Ishikawa (cell line): ENCODE results near the gene PIK3AP1.

Experiments used
- CEBPB ChIP-seq: IDR thresholded peaks from 2 replicates; pipeline ENCODE4 v1.6.1; 2012
- CREB1 ChIP-seq: IDR thresholded peaks from 2 replicates; pipeline ENCODE4 v1.6.1; 2012; ENCODE audit warnings: low read depth
- EGR1 ChIP-seq: IDR thresholded peaks from 2 replicates; pipeline ENCODE4 v1.6.1; 2012
- EP300 ChIP-seq: IDR thresholded peaks from 2 replicates; pipeline ENCODE4 v1.6.1; 2012; ENCODE audit warnings: borderline replicate concordance
- FOXM1 ChIP-seq: IDR thresholded peaks from 2 replicates; pipeline ENCODE4 v1.6.1; 2012; ENCODE audit warnings: low read depth, borderline replicate concordance
- NFIC ChIP-seq: IDR thresholded peaks from 2 replicates; pipeline ENCODE4 v1.6.1; 2012
- RAD21 ChIP-seq: IDR thresholded peaks from 2 replicates; pipeline ENCODE4 v1.6.1; 2012; ENCODE audit warnings: low read depth
- TAF1 ChIP-seq: IDR thresholded peaks from 2 replicates; pipeline ENCODE4 v1.6.1; 2012; ENCODE audit warnings: low read depth, mild to moderate bottlenecking
- TCF12 ChIP-seq: IDR thresholded peaks from 2 replicates; pipeline ENCODE4 v1.6.1; 2012; ENCODE audit warnings: low read depth
- TEAD4 ChIP-seq: IDR thresholded peaks from 2 replicates; pipeline ENCODE4 v1.6.1; 2012
- YY1 ChIP-seq: IDR thresholded peaks from 2 replicates; pipeline ENCODE4 v1.6.1; 2012; ENCODE audit warnings: low read depth
- ZBTB7A ChIP-seq: IDR thresholded peaks from 2 replicates; pipeline ENCODE4 v1.6.1; 2012; ENCODE audit warnings: low read depth
- TF ChIP-seq, protein P1 (sequence below): IDR thresholded peaks from 2 replicates; pipeline ENCODE4 v1.6.1; 2012
- TF ChIP-seq, protein P2 (sequence below): IDR thresholded peaks from 2 replicates; pipeline ENCODE4 v1.6.1; 2012
- TF ChIP-seq, protein P3 (sequence below): IDR thresholded peaks from 2 replicates; pipeline ENCODE4 v1.6.1; 2012; ENCODE audit warnings: low read depth, mild to moderate bottlenecking

PIK3AP1 gene

DNA sequence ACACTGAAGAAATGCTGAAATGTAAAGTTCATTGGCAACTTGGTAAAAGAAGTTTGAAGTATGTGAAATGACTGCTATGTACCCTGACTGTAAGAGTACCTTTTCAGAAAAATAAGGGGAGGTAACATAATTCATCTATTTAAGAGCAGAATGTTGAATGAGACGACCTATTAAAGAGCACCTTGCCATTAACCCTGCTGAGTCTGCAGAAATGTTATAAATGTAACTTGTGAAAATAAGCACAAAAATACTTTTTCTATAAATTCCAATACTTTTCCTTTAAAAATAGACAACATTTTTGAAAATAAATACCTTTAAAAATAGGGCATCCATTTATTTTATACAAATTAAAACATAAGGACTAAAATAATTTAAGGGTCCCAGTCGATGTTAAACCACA is 141.2 kb downstream of the PIK3AP1 start:
- TF ChIP-seq CREB1 (no peak), EGR1 (no peak), FOXM1 (no peak), CEBPB (no peak), TEAD4 (no peak), YY1 (no peak), ZBTB7A (no peak), TAF1 (no peak), TCF12 (no peak)
- TF ChIP-seq, protein P1, sequence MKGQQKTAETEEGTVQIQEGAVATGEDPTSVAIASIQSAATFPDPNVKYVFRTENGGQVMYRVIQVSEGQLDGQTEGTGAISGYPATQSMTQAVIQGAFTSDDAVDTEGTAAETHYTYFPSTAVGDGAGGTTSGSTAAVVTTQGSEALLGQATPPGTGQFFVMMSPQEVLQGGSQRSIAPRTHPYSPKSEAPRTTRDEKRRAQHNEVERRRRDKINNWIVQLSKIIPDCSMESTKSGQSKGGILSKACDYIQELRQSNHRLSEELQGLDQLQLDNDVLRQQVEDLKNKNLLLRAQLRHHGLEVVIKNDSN = no peak

DNA sequence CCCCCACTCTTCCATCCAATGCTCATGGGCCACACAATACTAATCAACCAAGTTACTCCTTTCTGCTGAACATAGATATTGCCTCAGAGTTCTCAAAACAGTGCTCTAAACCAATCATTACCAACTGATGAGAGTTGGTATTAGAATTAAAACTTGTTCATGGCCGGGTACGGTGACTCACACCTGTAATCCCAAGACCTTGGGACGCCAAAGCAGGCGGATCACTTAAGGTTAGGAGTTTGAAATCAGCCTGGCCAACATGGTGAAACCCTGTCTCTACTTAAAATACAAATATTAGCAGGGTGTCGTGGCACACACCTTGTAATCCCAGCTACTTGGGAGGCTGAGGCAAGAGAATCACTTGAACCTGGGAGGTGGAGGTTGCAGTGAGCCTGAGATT is 141.7 kb downstream of the PIK3AP1 start:
- TF ChIP-seq EGR1 = no peak
- TF ChIP-seq, protein P1 = no peak
- TF ChIP-seq CEBPB = no peak
- TF ChIP-seq TCF12 = no peak
- TF ChIP-seq FOXM1 = no peak
- TF ChIP-seq ZBTB7A = no peak
- TF ChIP-seq, protein P2, sequence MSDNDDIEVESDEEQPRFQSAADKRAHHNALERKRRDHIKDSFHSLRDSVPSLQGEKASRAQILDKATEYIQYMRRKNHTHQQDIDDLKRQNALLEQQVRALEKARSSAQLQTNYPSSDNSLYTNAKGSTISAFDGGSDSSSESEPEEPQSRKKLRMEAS = no peak
- no peak for TF ChIP-seq TEAD4
- TF ChIP-seq NFIC = no peak
- no peak for TF ChIP-seq YY1
- TF ChIP-seq, protein P3, sequence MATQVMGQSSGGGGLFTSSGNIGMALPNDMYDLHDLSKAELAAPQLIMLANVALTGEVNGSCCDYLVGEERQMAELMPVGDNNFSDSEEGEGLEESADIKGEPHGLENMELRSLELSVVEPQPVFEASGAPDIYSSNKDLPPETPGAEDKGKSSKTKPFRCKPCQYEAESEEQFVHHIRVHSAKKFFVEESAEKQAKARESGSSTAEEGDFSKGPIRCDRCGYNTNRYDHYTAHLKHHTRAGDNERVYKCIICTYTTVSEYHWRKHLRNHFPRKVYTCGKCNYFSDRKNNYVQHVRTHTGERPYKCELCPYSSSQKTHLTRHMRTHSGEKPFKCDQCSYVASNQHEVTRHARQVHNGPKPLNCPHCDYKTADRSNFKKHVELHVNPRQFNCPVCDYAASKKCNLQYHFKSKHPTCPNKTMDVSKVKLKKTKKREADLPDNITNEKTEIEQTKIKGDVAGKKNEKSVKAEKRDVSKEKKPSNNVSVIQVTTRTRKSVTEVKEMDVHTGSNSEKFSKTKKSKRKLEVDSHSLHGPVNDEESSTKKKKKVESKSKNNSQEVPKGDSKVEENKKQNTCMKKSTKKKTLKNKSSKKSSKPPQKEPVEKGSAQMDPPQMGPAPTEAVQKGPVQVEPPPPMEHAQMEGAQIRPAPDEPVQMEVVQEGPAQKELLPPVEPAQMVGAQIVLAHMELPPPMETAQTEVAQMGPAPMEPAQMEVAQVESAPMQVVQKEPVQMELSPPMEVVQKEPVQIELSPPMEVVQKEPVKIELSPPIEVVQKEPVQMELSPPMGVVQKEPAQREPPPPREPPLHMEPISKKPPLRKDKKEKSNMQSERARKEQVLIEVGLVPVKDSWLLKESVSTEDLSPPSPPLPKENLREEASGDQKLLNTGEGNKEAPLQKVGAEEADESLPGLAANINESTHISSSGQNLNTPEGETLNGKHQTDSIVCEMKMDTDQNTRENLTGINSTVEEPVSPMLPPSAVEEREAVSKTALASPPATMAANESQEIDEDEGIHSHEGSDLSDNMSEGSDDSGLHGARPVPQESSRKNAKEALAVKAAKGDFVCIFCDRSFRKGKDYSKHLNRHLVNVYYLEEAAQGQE = no peak
- no peak for TF ChIP-seq RAD21
- no peak for TF ChIP-seq CREB1
- no peak for TF ChIP-seq TAF1
- no peak for TF ChIP-seq EP300

DNA sequence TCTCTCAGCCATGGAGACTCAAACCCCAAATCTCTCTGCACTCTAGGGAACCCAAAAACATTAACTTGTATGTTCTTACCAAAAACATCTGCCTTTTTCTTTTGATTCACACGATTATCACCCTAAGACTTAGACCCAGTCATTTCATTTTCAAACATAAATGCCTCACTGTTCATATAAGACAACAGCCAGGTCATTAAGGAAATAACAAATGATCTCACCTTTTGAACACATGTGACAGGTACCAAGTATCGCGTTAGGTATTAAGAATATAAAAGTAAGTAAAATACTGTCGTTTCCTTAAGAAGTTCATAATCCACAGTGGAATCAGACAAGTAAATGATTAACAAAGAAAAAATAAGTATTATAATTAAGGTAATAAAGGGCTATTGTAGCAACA is 142.3 kb downstream of the PIK3AP1 start:
- no peak for TF ChIP-seq EP300
- TF ChIP-seq CREB1 = no peak
- no peak for TF ChIP-seq TEAD4
- TF ChIP-seq TAF1 = no peak
- TF ChIP-seq CEBPB = no peak
- no peak for TF ChIP-seq TCF12
- TF ChIP-seq FOXM1 = no peak
- TF ChIP-seq, protein P2 = no peak
- no peak for TF ChIP-seq ZBTB7A
- TF ChIP-seq, protein P1 = no peak
- TF ChIP-seq, protein P3 = no peak
- TF ChIP-seq NFIC = no peak
- no peak for TF ChIP-seq EGR1
- no peak for TF ChIP-seq RAD21
- TF ChIP-seq YY1 = no peak

DNA sequence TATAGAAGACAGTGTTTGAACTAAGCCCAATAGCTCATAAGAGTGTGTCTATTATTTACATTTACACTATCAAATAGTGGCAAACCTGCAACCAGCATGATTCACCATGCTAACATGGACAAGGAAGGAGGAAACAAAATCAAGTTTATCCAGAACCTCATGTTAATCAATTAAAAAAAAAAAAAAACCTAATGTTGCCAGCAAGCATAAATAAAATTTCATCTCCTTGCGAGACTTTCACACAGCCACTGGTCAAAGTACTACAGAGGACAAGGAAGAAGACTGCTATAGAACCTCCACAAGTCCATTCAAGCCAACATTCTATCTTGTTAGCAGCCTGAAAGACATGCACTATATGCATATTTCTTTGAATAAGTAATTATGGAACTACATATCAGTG is 143.2 kb downstream of the PIK3AP1 start:
- no peak for TF ChIP-seq ZBTB7A
- TF ChIP-seq NFIC = no peak
- no peak for TF ChIP-seq RAD21
- TF ChIP-seq EP300 = no peak
- TF ChIP-seq CREB1 = no peak
- no peak for TF ChIP-seq CEBPB
- TF ChIP-seq, protein P1 = no peak
- no peak for TF ChIP-seq TCF12
- no peak for TF ChIP-seq TAF1
- TF ChIP-seq TEAD4 = no peak
- no peak for TF ChIP-seq YY1
- TF ChIP-seq, protein P3 = no peak
- no peak for TF ChIP-seq EGR1
- no peak for TF ChIP-seq FOXM1
- TF ChIP-seq, protein P2 = no peak
